SK-N-SH (cell line): ENCODE data around the gene MOB2. TPM values are rescaled to one million over a fixed set of nuclear protein-coding genes. Genes with fewer than 3 reads are reported as not detected.

Experiments used
- CTCF ChIA-PET: fragments of 300-600, 350-600 bp; formaldehyde crosslinking; extraction: SDS; loops from one replicate; lab custom pipeline; 2021; lab: Yijun Ruan, JAX
- POLR2A ChIA-PET: fragments of 350-600 bp; sonication (Branson Sonifier 250); formaldehyde crosslinking; extraction: SDS; loops from one replicate; lab custom pipeline; 2020; ENCODE audit warnings: antibody characterized with exemption, inconsistent platforms; lab: Yijun Ruan, JAX
- DNase-seq: peaks from one replicate; pipeline ENCODE4 v3.0.0; 2012
- H2AFZ ChIP-seq: fragments of 200-600 bp; sonication (generic); 2 replicates; pipeline ENCODE4 v1.8.1; 2016; ENCODE audit warnings: antibody characterized with exemption, mild to moderate bottlenecking, low read depth
- H3F3A ChIP-seq: fragments of 200-600 bp; sonication (generic); replicated peaks from 2 replicates; pipeline ENCODE3; 2016; ENCODE audit warnings: antibody characterized with exemption, mild to moderate bottlenecking; ENCODE audit not compliant: insufficient read depth
- H3K27ac ChIP-seq, 2 experiments: fragments of 200-500 bp in 1 of 2; fragments of 200-600 bp in 1 of 2; sonication (Bioruptor generic) in 1 of 2; sonication (generic), shearing (Covaris generic) in 1 of 2; 2 replicates each; pipeline versions ENCODE4 v1.5.1 to v1.6.1; 2014 to 2016; ENCODE audit warnings: low read depth in 2 of 2, inconsistent platforms in 1 of 2, low read length in 1 of 2, mild to moderate bottlenecking in 1 of 2, mixed read lengths in 1 of 2
- H3K27me3 ChIP-seq: fragments of 200-600 bp; sonication (generic), shearing (Covaris generic); 2 replicates; pipeline ENCODE4 v1.6.1; 2016; ENCODE audit warnings: mixed run types; ENCODE audit not compliant: insufficient read depth
- H3K36me3 ChIP-seq, 2 experiments: fragments of 200-500 bp in 1 of 2; fragments of 200-600 bp in 1 of 2; sonication (Bioruptor generic) in 1 of 2; sonication (generic) in 1 of 2; replicated peaks in 1 of 2; 2 replicates each; pipeline versions ENCODE3 to v1.5.1; 2014 to 2016; ENCODE audit warnings: low read length in 1 of 2, mild to moderate bottlenecking in 1 of 2; ENCODE audit not compliant: insufficient read depth in 2 of 2, control insufficient read depth in 1 of 2
- H3K4me1 ChIP-seq, 2 experiments: fragments of 200-500 bp in 1 of 2; fragments of 200-600 bp in 1 of 2; sonication (Bioruptor generic) in 1 of 2; sonication (generic), shearing (Covaris generic) in 1 of 2; 2 replicates each; pipeline versions ENCODE4 v1.5.1 to v1.6.1; 2014 to 2016; ENCODE audit warnings: low read depth in 1 of 2, low read length in 1 of 2, mixed run types in 1 of 2; ENCODE audit not compliant: insufficient read depth in 2 of 2, control insufficient read depth in 1 of 2
- H3K4me2 ChIP-seq: fragments of 200-600 bp; sonication (generic), shearing (Covaris generic); 2 replicates; pipeline ENCODE4 v1.6.1; 2017; ENCODE audit warnings: mixed run types
- H3K4me3 ChIP-seq, 2 experiments: fragments of 200-500 bp in 1 of 2; fragments of 200-600 bp in 1 of 2; sonication (Bioruptor generic) in 1 of 2; sonication (generic), shearing (Covaris generic) in 1 of 2; 2 replicates each; pipeline versions ENCODE4 v1.5.1 to v1.8.1; 2014 to 2016; ENCODE audit warnings: low read depth in 2 of 2, inconsistent platforms in 1 of 2, low read length in 1 of 2, mild to moderate bottlenecking in 1 of 2, mixed read lengths in 1 of 2, moderate library complexity in 1 of 2
- H3K79me2 ChIP-seq: fragments of 200-600 bp; sonication (generic); 2 replicates; pipeline ENCODE4 v1.8.1; 2017; ENCODE audit warnings: mild to moderate bottlenecking; ENCODE audit not compliant: insufficient read depth
- H3K9ac ChIP-seq: fragments of 200-600 bp; sonication (generic); 2 replicates; pipeline ENCODE4 v1.6.1; 2017; ENCODE audit warnings: mixed run types
- H3K9me2 ChIP-seq: fragments of 200-600 bp; sonication (generic); 2 replicates; pipeline ENCODE4 v1.6.1; 2017; ENCODE audit warnings: mixed run types
- H3K9me3 ChIP-seq: fragments of 200-600 bp; sonication (generic); 2 replicates; pipeline ENCODE4 v1.6.1; 2017; ENCODE audit warnings: mixed run types, mild to moderate bottlenecking, moderate library complexity
- H4K20me1 ChIP-seq: fragments of 200-600 bp; sonication (generic); 2 replicates; pipeline ENCODE4 v1.6.1; 2017; ENCODE audit warnings: mild to moderate bottlenecking, mixed run types; ENCODE audit not compliant: insufficient read depth
- CTCF ChIP-seq: fragments of 200-600 bp; sonication (generic); IDR thresholded peaks from 2 replicates; pipeline ENCODE4 v1.6.1; 2017; ENCODE audit warnings: antibody characterized with exemption, mild to moderate bottlenecking, moderate library complexity
- FOSL2 ChIP-seq: IDR thresholded peaks from 2 replicates; pipeline ENCODE4 v1.4.0; 2012; ENCODE audit warnings: low read depth, mild to moderate bottlenecking, moderate library complexity, borderline replicate concordance
- FOXJ3 ChIP-seq: sonication (generic); formaldehyde crosslinking; IDR thresholded peaks from 2 replicates; pipeline ENCODE4 v1.5.1; 2020; ENCODE audit warnings: mild to moderate bottlenecking, missing genetic modification reagents
- IRF3 ChIP-seq: fragments of 150-350 bp; IDR thresholded peaks from 2 replicates; pipeline ENCODE4 v1.6.1; 2016; ENCODE audit warnings: mild to moderate bottlenecking, low read depth, low read length
- MAX ChIP-seq: IDR thresholded peaks from 2 replicates; pipeline ENCODE4 v1.4.0; 2012; ENCODE audit warnings: low read depth
- MEF2A ChIP-seq: IDR thresholded peaks from 2 replicates; pipeline ENCODE4 v1.4.0; 2012; ENCODE audit warnings: low read depth, borderline replicate concordance
- NFIC ChIP-seq: IDR thresholded peaks from 2 replicates; pipeline ENCODE4 v1.4.0; 2012; ENCODE audit warnings: borderline replicate concordance
- NRF1 ChIP-seq: IDR thresholded peaks from 2 replicates; pipeline ENCODE4 v1.6.1; 2012; ENCODE audit warnings: low read depth, mild to moderate bottlenecking, low read length
- PBX3 ChIP-seq: IDR thresholded peaks from 2 replicates; pipeline ENCODE4; 2012
- RAD21 ChIP-seq: IDR thresholded peaks from 2 replicates; pipeline ENCODE4 v1.6.1; 2012; ENCODE audit warnings: mild to moderate bottlenecking, low read length
- TAF1 ChIP-seq: IDR thresholded peaks from 2 replicates; pipeline ENCODE4 v1.6.1; 2012; ENCODE audit warnings: low read depth, mild to moderate bottlenecking, low read length, moderate library complexity, borderline replicate concordance
- WGBS: methylation state at CpG from one replicate; pipeline ENCODE4 v1.1.6; 2017; ENCODE audit warnings: low lambda C conversion rate; 5-methylcytosine and 5-hydroxymethylcytosine counted together
- polyA plus RNA-seq, 3 experiments: library from polyadenylated mRNA; depleted of rRNA; stranded (reverse); fragments of >200 nt; gene quantifications; 2 replicates each; pipeline ENCODE4 v1.2.3, GENCODE V29; 2012

Gene MOB2
- polyA plus RNA-seq, 1 of the 3 experiments (the other 2 are of a cell fraction) = 45.8 TPM

- Histone ChIP-seq H3K4me3 (no peak overlapping the region), H3K27me3 (no peaks in the 10 kb centered on the region), H3K36me3 (peaks cover 3 to 14% of the 10 kb centered on the region in 2 experiments), H3F3A (no peaks in the 10 kb centered on the region), H3K27ac (no peak overlapping the region; a peak in 1 of 4 replicates), H3K4me2 (no peak overlapping the region), H3K79me2 (peaks cover 13% of the 10 kb centered on the region; the same call in 1 of the 2 replicates), H3K9me2 (no peaks in the 10 kb centered on the region), H3K9ac (no peak overlapping the region), H3K4me1 (peaks cover 0 to 29% of the 10 kb centered on the region in 2 experiments; a peak in 1 of 4 replicates), H2AFZ (no peak overlapping the region), H4K20me1 (peaks cover 59% of the 10 kb centered on the region), H3K9me3 (no peaks in the 10 kb centered on the region)
- ChIA-PET POLR2A (no interaction called here), CTCF (interaction anchor here (1.1 to 1.8 kb wide), 2 partner anchors 22 to 32 kb away, joined by 3 to 5 read pairs; no protein-coding TSS in a partner anchor)
- 78% methylated on average over 5 of the region's 6 CpGs for WGBS
- no peak for DNase-seq
- TF ChIP-seq RAD21 (no peak), IRF3 (no peak), MEF2A (no peak), PBX3 (no peak), FOSL2 (no peak), NRF1 (no peak), NFIC (no peak), MAX (no peak), FOXJ3 (CRISPR knock-in tag) (no peak), TAF1 (no peak), CTCF (no peak)
Measured at GRCh38 chr11:1483445-1483961, 3.1 kb downstream of the MOB2 start.
